ENCODE results near the gene NPPC.
"Not testable (repeated sequence)": the region's sequence is repeated elsewhere in the genome, so short reads cannot be mapped to it uniquely, and the experiment has no call there.

NPPC gene

DNA sequence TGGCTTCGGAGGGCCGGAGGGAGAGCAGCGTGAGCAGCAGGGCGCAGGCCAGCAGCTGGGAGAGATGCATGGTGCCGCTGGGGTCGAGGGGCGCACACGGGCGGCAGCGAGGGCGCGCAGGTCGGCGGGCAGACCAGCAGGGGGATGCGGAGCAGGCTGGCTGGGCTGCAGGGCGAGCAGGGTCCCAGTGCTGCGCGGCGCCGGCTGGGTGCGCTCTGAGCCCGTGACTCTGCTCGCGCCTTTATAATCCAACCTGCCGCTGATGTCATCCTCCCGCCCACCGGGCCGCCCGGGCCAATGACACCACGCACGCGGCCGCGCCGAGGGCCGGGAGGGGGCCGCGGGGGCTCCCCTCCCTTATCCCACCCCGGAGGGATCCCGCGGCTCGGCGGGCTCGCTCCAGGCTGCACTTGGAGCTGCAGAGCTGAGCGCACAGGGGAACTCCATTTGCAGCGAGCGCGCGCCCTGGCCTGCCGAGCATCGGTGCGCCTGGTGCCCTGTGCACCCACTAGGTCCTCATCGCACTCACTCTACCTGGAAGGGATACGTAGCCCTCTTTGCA lies at the start of gene NPPC:
NPPC (minus strand) TSS at position 217 of the 562 bp plus-strand sequence; CDS start at position 70, 147 bp downstream.
- Mint-ChIP-seq H3K27me3 (peaks cover 30% of the 10 kb centered on the region), H3K27ac (no peak within 1 kb of the TSS), H3K36me3 (no peaks in the 10 kb centered on the region), H3K9me3 (no peaks in the 10 kb centered on the region), H3K4me3 (peak within 1 kb of the TSS; percentile 74), H3K4me1 (peaks cover 12% of the 10 kb centered on the region)

GRCh38 chr2:231975001-231975400 lies 48.8 kb upstream of the NPPC start:
- H3K4me1 Mint-ChIP-seq, result peaks cover 17% of the 10 kb centered on the region
- H3K27me3 Mint-ChIP-seq, result no peaks in the 10 kb centered on the region
- peaks cover 11% of the 10 kb centered on the region for H3K36me3 Mint-ChIP-seq
- H3K4me3 Mint-ChIP-seq, result no peak overlapping the region
- no peak overlapping the region for H3K27ac Mint-ChIP-seq
- no peaks in the 10 kb centered on the region for H3K9me3 Mint-ChIP-seq

GRCh38 chr2:231970461-231970860 lies 44.3 kb upstream of the NPPC start:
- no peaks in the 10 kb centered on the region for H3K9me3 Mint-ChIP-seq
- peaks cover 13% of the 10 kb centered on the region for H3K36me3 Mint-ChIP-seq
- H3K4me3 Mint-ChIP-seq, result no peak overlapping the region
- no peak overlapping the region for H3K27ac Mint-ChIP-seq
- no peaks in the 10 kb centered on the region for H3K27me3 Mint-ChIP-seq
- H3K4me1 Mint-ChIP-seq, result peaks cover 24% of the 10 kb centered on the region

DNA sequence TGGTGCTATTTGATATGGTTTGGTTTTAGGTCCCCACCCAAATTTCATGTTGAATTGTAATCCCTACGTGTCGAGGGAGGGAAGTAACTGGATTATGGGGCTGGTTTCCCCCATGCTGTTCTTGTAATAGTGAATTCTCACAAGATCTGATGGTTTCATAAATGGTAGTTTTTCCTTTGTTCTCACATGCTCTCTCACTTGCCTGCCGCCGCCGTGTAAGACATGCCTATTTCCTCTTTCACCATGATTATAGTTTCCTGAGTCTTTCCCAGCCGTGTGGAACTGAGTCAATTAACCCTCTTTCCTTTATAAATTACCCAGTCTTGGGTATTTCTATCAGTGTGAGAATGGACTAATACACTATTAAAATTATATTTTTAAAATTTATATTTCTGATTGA lies 42.6 kb upstream of the NPPC start:
- H3K4me1 Mint-ChIP-seq, result peaks cover 40% of the 10 kb centered on the region
- no peak overlapping the region for H3K27ac Mint-ChIP-seq
- no peak overlapping the region for H3K4me3 Mint-ChIP-seq
- no peaks in the 10 kb centered on the region for H3K9me3 Mint-ChIP-seq
- no peaks in the 10 kb centered on the region for H3K27me3 Mint-ChIP-seq
- H3K36me3 Mint-ChIP-seq, result peaks cover 13% of the 10 kb centered on the region

GRCh38 chr2:231966886-231967285 lies 40.7 kb upstream of the NPPC start:
- Mint-ChIP-seq H3K36me3 (peaks cover 9% of the 10 kb centered on the region), H3K27ac (peak overlapping the region; percentile 32), H3K9me3 (no peaks in the 10 kb centered on the region), H3K4me1 (peaks cover 51% of the 10 kb centered on the region), H3K27me3 (no peaks in the 10 kb centered on the region), H3K4me3 (peak overlapping the region; percentile 34)

GRCh38 chr2:231965102-231965501 lies 38.9 kb upstream of the NPPC start:
- peaks cover 58% of the 10 kb centered on the region for H3K4me1 Mint-ChIP-seq
- H3K36me3 Mint-ChIP-seq, result peaks cover 13% of the 10 kb centered on the region
- H3K4me3 Mint-ChIP-seq, result no peak overlapping the region
- H3K27me3 Mint-ChIP-seq, result no peaks in the 10 kb centered on the region
- H3K9me3 Mint-ChIP-seq, result no peaks in the 10 kb centered on the region
- peak overlapping the region; percentile 41 for H3K27ac Mint-ChIP-seq

GRCh38 chr2:231961349-231962166 lies 35.4 kb upstream of the NPPC start, which contains the start of gene DIS3L2:
Gene DIS3L2, plus strand, starts transcription at chr2:231961713. Its CDS starts 53,215 bp downstream, at chr2:232014928.
- Mint-ChIP-seq H3K27me3 (no peaks in the 10 kb centered on the region), H3K4me1 (peaks cover 37% of the 10 kb centered on the region), H3K36me3 (peaks cover 3% of the 10 kb centered on the region), H3K27ac (peak within 1 kb of the TSS; percentile 98), H3K4me3 (peak within 1 kb of the TSS; percentile 97), H3K9me3 (no peaks in the 10 kb centered on the region)

GRCh38 chr2:231960810-231961348 lies 34.7 kb upstream of the NPPC start:
- H3K27me3 Mint-ChIP-seq, result no peaks in the 10 kb centered on the region
- H3K4me3 Mint-ChIP-seq, result peak overlapping the region; percentile 97
- H3K36me3 Mint-ChIP-seq, result peaks cover 3% of the 10 kb centered on the region
- peak overlapping the region; percentile 98 for H3K27ac Mint-ChIP-seq
- no peaks in the 10 kb centered on the region for H3K9me3 Mint-ChIP-seq
- peaks cover 37% of the 10 kb centered on the region for H3K4me1 Mint-ChIP-seq

DNA sequence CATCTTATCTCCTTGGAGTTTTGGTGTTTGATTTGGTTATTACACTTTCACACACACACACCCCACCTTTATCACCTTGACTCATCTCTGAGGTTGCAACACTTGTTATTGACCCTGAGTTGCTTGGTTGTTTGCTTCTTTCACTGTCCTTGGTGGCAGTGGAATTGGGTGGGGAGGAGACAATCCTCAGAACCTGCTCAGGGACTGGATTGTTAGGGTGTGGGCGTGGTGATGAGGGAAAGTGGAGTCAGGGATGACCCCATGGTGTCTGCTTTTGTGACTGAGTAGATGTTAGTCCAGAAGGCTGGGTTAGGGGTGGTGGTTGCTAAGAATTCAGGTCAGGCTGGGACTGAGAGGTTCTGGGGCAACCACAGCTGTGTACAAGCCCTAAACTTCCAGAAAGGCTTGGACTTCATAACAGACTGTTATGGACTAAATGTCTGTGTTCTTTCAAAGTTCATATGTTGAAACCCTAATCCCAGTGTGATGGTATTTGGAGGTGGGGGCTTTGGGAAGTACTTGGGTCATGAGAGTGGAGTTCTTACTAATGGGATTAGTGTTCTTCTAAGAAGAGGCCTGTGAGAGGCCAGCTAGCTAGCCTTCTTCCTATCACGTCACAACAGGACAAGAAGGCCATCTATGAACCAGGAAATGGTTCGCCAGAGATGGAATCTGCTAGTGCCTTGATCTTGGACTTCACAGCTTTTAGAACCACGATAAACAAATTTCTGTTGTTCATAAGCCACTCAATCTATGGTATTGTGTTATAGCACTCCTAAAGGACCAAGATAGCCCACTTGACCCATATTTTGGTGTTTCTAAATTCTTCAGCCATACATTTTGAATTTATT lies 31.9 kb upstream of the NPPC start:
- Mint-ChIP-seq H3K4me1 (peaks cover 12% of the 10 kb centered on the region), H3K27ac (no peak overlapping the region), H3K27me3 (peaks cover 2% of the 10 kb centered on the region), H3K9me3 (no peaks in the 10 kb centered on the region), H3K36me3 (peaks cover 3% of the 10 kb centered on the region), H3K4me3 (no peak overlapping the region)

- Mint-ChIP-seq H3K27me3 (peaks cover 3% of the 10 kb centered on the region), H3K36me3 (peaks cover 3% of the 10 kb centered on the region), H3K4me1 (peaks cover 3% of the 10 kb centered on the region), H3K27ac (no peak overlapping the region), H3K9me3 (peaks cover 2% of the 10 kb centered on the region), H3K4me3 (no peak overlapping the region)
These were observed 29.7 kb upstream of the NPPC start for GRCh38 chr2:231955758-231956472.

DNA sequence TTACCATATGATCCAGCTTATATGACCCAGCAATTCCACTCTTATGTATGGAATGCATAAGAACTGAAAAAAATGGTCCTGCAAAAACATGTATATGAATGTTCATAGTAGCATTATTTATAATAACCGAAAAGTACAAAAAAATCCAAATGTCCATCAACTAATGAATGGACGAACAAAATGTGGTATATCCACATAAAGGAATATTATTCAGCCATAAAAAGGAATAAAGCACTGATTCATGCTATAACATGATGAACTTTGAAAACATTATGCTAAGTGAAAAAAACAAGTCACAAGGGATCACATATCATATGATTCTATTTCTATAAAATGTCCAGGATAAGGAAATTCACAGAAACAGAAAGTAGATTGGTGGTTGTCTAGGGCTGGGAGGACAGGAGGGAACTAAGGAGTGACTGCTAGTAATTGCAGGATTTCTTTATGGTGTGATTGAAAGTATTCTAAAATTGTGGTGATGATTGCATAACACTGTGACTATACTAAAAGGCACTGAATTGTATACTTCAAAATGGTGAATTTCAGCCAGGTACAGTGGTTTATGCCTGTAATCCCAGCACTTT lies 25.3 kb upstream of the NPPC start:
- H3K27ac Mint-ChIP-seq, result no peak overlapping the region
- peaks cover 4% of the 10 kb centered on the region for H3K9me3 Mint-ChIP-seq
- H3K27me3 Mint-ChIP-seq, result peaks cover 3% of the 10 kb centered on the region
- no peaks in the 10 kb centered on the region for H3K4me1 Mint-ChIP-seq
- peaks cover 3% of the 10 kb centered on the region for H3K36me3 Mint-ChIP-seq
- no peak overlapping the region for H3K4me3 Mint-ChIP-seq

DNA sequence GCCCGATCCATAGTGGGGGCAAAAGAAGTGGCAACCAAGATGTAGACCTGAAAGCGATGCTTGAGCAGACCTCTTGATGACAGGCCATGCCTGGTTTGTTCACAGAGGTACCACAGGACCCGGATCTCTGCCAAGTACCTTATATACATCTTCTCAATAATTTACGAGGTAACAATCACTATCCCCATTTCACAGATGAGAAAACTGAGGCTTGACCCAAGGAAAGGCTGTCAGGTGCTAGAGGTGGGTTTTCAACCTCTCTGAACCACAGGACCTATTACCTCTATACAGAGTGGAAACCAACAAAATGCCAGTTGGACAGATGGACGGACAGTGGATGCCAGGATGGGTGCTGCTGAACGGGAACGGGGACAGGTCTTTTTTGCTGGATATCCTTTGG lies 21.5 kb upstream of the NPPC start:
- Mint-ChIP-seq H3K36me3 (peaks cover 3% of the 10 kb centered on the region), H3K27me3 (peaks cover 2% of the 10 kb centered on the region), H3K4me1 (no peaks in the 10 kb centered on the region), H3K4me3 (no peak overlapping the region), H3K9me3 (peaks cover 4% of the 10 kb centered on the region), H3K27ac (no peak overlapping the region)

DNA sequence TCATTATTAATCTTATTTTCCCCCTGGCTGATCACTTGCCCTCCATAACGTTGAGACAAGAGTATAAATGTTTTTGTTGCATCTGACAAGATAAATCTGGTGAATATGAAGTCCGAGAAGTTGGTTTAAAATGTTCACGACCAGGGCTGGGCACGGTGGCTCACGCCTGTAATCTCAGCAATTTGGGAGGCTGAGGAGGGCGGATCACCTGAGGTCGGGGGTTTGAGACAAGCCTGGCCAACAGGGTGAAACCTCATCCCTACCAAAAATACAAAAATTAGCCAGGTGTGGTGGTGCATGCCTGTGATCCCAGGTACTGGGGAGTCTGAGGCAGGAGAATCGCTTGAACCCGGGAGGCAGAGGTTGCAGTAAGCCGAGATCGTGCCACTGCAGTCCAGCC lies 20.9 kb upstream of the NPPC start:
- not testable (repeated sequence) for H3K4me3 Mint-ChIP-seq, H3K9me3 Mint-ChIP-seq, H3K36me3 Mint-ChIP-seq, H3K27ac Mint-ChIP-seq, H3K27me3 Mint-ChIP-seq, H3K4me1 Mint-ChIP-seq

GRCh38 chr2:231946241-231946814 lies 20.1 kb upstream of the NPPC start:
- no peak overlapping the region for H3K27ac Mint-ChIP-seq

More at GRCh38 chr2:231946241-231946814, 20.1 kb upstream of the NPPC start:
- Mint-ChIP-seq H3K27me3 (peaks cover 2% of the 10 kb centered on the region), H3K36me3 (peaks cover 3% of the 10 kb centered on the region), H3K4me3 (no peak overlapping the region), H3K9me3 (peaks cover 4% of the 10 kb centered on the region), H3K4me1 (no peaks in the 10 kb centered on the region)

Data from activated naive CD4-positive, alpha-beta T cell treated with anti-CD3 and anti-CD28 coated beads, Interleukin-2, amount 50 U/mL, for 24 hours (primary cell).